NOMO-1 treated with DMSO at 0.1 percent for 48 hours (cell line): ENCODE results near the gene RIPOR2.

Experiments
- DNase-seq: peaks from one replicate; lab custom pipeline; 2025; ENCODE audit not compliant: unreplicated experiment; lab: John Stamatoyannopoulos, UW

RIPOR2 gene, protein sequence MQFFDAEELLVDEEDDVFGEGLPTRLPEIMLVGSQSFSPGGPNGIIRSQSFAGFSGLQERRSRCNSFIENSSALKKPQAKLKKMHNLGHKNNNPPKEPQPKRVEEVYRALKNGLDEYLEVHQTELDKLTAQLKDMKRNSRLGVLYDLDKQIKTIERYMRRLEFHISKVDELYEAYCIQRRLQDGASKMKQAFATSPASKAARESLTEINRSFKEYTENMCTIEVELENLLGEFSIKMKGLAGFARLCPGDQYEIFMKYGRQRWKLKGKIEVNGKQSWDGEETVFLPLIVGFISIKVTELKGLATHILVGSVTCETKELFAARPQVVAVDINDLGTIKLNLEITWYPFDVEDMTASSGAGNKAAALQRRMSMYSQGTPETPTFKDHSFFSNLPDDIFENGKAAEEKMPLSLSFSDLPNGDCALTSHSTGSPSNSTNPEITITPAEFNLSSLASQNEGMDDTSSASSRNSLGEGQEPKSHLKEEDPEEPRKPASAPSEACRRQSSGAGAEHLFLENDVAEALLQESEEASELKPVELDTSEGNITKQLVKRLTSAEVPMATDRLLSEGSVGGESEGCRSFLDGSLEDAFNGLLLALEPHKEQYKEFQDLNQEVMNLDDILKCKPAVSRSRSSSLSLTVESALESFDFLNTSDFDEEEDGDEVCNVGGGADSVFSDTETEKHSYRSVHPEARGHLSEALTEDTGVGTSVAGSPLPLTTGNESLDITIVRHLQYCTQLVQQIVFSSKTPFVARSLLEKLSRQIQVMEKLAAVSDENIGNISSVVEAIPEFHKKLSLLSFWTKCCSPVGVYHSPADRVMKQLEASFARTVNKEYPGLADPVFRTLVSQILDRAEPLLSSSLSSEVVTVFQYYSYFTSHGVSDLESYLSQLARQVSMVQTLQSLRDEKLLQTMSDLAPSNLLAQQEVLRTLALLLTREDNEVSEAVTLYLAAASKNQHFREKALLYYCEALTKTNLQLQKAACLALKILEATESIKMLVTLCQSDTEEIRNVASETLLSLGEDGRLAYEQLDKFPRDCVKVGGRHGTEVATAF

DNA sequence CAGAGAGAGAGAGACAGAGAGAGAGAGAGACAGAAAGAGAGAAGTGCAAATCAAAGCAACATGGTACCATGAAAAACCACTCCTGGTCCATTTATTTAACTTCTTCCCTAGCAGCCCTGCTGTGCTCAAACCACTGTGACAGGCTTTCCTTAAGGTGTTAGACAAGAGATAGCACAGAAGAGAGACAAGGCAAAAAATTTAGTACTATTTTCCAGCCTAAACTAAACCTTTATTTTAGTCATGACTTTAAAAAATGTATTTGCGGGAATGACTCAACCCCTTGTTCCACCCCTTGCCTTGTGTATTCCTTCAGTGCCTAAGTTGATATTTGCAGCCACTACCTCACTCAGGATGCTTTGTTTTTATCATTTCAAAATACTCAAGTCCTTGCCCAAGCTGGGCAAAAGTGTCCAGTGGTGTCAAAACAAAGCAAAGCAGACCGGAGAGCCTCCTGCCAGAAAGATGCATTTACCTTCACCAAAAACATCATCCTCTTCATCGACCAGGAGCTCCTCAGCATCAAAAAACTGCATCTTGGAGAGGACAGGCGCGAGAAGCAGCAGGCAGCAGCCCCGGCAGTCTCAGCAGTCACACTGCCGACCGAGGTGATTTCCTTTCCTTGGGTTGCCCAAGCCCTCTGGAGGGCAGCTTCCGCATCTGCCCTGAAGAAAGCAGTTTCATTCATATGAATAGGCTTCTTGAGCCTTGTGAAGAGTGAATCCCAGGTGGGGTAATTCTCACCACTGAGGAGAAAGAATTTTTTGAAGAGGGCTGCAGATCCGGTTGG, at the start of gene RIPOR2:
Gene RIPOR2, minus strand, starts transcription at position 595 of the 787 bp plus-strand sequence. Its CDS starts 62 bp downstream, at position 533.
- DNase-seq, result peak; percentile 82

DNA sequence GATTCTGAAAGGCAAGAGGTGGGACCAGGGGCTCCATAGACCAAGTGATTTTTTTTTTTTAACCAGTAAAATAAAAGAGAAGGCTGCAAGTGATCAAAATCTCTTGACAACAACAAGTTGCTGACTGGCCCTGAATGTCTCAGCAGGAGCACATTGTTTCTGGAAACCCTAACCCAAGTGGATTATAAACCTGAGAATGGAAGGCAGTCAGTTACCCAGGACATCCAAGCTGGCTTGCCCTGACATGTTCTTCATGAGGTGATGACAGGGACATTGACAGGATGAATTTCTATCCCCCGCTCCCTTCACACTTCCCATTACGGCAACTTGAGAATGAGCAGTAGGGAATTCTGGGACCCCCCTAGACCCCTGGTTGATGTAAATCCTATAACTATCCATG, 49.6 kb upstream of the RIPOR2 start:
- no peak for DNase-seq

DNA sequence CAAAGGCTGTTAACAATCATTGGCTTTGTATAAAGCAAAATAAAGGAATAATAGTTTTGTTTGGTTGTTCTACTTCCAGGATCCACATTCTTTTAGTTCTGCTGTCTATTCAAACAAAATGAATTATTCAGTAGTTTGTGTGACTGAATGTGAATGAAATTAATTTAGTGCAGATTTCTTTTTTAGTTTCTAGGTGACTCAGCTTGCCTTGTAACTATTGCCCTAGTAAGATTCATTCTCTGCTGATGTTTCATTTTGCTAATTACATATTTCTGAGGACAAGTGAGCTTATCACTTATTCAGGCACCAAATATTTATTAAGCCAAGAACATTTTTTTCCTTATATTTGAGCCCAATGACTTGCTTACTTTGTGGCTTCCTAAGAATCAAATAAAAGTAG, 46.5 kb upstream of the RIPOR2 start:
- DNase-seq, result no peak

DNA sequence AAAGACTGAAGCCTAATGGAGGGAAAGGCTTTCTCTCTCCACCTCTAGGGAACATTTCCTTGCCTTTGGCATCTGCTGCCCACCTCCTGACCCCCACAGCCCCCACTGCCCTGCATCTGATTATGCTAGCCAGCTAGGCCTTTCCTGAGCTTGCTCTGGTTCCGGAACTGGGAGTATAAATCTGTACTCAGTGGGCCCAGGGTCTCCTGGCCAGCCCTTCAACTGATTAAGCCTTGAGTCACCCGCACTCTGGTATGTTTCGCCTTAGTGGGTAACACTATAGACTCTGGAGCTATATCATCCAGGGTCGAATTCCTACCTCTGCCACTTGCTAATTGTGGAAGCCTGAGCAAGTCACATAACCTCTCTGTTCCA, 45.6 kb upstream of the RIPOR2 start:
- DNase-seq, result no peak

DNA sequence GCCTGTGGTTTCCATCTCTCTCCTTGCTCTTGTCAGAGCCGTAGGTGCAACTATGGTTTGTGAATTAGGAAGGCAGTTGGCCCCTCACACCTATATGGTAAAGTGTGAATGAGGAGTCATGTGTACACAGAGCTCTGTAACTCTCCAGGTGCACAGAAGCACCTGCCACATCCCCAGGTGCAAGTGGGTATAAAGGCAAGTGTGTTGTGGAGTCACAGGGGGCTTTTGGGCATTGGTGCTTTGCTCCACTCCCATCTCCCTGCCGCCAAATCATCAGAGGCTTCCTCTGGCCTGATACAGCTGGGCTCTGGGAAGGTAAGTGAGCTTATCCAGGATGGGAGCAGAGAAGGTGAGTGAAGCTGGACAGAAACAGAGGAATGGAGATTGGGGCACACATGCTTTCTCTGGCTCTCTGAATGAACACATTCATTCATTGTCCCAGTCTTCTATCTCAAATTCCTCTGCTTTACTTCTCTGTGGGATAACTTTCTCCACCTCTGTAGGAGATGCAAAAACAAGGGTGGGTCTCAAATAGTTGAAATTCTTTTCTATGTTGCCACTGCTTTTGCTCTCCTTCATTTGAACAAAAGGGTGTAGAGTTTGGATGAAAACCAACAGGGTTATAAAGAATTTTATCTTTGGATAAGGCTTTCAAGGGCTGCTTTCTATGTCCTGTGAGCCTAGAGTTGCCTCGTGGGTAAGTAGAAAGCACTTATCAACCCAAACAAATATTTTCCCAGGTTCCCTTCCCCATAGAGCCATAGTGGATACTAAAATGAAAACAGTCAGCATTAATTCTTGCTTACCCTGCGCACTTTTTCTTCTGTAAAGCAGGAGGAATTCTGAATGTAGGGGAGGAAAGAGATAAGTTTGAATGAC, 45.0 kb upstream of the RIPOR2 start:
- no peak for DNase-seq

DNA sequence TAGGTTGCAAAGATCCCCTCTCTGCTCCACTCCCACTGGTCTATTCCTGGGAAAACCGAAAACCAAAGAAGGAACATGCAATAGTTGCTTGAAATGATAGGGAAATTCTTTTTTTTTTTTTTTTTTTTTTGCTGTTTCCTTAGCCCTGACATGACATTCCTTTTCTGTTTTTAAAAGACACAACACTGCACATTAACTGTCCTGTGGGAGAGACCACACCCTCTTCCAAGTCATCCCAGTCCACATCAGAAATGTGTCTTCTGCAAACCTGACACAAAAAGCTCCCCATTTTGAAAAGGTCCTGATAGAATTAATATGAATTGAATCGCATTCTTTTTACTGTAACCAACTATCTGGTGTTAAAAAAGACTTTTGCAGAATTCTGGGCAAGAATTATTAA, 43.4 kb upstream of the RIPOR2 start:
- no peak for DNase-seq

DNA sequence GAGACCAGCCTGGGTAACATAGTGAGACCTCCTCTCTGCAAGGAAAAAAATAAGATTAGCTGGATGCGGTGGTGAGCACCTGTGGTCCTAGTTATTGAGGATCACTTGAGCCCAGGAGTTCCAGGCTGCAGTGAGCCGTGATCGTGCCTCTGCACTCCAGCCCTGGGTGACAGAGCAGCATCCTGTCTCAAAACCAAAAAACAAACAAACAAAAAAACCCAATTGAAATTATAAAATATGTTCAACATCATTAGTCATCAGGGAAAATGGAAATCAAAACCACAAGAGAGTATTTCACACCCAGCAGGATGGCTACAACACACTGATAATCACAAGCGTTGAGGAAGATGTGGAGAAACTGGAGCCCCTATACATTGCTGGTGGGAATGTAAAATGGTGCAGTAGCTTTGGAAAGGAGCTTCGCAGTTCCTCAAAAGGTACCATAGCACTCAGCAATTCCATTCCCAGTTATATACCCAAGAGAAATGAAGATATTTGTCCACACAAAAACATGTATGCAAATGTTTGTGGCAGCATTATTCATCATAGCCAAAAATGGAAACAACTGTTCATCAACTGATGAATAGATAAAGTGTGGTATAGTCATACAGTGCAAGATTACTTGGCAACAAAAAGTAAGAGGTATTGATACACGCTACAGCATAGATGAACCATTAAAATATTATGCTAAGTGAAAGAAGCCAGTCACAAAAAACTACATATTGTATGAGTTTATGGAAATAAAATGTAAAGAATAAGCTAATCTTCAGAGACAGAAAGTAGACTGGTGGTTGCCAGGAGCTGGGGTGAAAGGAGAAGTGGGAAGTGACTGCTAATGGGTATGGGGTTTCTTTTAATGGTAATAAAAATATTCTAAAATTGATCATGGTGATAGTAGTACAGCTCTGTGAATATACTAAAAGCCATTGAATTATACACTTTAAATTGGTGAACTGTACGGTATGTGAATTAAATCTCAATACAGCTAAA, 38.7 kb upstream of the RIPOR2 start:
- peak; percentile 62 for DNase-seq

DNA sequence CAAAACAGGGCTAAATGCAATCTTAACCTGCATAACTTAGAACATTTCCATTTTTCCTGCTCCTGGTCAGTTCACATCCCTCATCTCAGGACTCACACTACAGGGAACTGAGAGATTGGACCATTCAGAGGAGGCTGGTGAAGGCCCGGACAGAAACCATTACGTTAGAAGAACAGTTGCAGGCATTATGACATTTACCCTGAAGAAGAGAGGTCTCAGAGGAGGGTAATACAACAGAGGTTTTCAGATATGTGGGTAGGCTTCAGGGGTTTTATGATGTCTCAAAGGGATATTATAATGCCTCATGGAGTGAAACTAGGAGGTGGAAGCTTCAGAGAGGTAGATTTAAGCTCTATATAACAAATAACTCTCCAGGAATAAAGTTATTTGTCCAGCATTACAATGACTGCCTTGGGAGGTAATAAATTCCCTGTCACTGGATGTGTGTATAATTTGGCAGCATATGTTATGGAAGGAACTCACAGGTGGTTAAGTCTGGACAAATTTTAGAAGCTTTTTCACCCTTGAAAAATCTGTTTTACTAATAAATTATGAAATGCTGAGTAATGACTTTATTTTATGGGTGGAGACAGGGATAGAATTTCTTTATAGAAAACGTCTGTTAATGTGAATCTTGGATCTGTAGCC, 36.7 kb upstream of the RIPOR2 start:
- DNase-seq, result no peak

DNA sequence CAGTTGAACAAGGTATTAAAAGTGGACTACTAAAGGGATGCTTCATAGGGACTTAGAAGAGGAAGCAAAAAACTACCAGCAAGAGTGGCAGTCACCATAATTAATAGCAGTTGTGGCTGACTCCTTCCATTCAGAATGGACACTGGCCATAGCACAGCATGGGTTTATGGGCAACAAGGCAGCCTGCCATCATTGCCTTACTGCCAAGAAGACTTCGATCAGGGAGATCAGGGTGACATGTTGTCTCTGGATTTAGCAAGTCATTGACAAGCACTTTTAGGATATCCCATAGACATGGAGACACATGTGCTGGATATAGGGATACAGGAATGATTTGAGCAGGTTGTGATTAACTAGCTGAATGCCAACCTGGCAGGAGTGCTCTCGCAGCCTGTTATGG, 35.3 kb upstream of the RIPOR2 start:
- DNase-seq, result peak; percentile 7

DNA sequence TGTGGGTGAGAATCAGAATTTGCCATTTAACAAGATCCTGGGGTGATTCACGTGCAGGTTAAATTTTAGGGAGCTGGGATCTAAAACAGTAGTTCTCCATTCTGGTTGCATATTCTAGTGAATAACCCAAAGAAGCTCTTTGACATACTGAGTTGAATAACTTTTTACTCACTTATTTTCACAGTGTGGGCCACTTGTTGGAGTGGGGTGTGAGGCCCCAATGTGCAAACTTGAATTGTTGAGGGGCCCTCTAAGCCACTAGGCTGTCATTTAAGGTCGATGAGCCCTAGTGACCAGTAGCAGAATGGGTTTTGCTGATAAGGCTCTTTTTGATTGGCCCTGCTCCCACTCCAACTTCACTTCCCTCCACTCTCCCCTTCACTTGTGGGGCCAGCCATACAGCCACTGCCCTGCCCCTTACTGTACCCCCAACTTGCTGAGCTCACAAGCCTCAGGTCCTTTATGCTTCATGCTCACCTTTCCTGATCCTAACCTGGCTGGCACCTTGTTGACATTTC, 33.6 kb upstream of the RIPOR2 start:
- DNase-seq, result no peak

DNA sequence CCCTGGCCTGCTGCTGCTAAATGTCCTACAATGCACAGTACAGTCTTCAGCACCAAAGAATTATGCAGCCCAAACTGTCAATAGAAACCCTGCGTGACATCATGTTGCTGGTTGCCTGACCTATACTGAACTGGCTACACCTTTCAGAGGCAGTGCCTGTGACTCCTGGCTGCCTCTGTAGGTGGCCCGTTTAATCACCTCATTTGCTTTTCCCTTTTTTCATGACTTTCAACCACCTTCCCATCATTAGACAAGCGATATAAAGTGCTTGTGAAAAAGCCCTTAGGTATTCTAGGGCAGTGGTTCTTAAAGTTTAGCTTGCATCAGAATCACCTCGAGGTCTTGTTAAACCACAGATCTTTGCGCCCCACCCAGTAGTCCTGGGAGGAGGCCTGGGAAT, 33.0 kb upstream of the RIPOR2 start:
- no peak for DNase-seq

DNA sequence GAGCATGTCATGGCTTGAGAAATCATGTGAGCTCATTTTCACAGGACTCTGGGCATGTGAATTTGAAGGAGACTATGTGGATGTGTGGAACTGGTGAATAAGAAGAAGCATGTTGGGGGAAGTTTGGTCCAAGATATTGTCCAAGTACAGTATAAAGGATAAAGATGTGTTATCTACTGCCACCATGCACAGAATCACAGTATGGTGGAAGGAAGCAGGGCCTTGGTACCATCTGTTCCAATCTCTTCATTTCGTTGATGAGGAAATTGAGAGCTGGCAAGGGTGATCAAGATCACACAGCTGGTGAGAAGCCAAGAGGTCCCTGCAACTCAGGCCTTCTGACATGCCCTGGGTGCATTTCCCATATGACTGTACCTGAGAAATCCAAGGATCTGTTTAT, 31.5 kb upstream of the RIPOR2 start:
- DNase-seq, result no peak

DNA sequence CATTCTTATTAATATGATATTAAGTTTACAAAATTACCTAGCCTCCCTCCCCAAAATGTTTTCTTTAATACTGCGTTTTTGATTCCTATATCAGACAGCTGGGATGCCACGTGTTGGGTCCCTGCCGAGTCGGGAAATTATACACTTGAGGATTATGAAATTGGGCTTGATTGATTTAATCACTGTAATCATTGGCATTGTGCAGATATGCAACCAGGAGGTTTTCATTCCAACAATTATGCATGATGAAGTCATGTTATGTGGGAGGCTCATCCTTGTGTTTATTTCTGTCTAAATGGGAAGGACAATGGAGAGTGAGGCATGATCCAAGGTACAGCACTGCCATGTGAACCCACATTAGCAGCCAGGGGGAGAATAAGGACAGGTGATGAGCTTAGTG, 30.6 kb upstream of the RIPOR2 start:
- no peak for DNase-seq

DNA sequence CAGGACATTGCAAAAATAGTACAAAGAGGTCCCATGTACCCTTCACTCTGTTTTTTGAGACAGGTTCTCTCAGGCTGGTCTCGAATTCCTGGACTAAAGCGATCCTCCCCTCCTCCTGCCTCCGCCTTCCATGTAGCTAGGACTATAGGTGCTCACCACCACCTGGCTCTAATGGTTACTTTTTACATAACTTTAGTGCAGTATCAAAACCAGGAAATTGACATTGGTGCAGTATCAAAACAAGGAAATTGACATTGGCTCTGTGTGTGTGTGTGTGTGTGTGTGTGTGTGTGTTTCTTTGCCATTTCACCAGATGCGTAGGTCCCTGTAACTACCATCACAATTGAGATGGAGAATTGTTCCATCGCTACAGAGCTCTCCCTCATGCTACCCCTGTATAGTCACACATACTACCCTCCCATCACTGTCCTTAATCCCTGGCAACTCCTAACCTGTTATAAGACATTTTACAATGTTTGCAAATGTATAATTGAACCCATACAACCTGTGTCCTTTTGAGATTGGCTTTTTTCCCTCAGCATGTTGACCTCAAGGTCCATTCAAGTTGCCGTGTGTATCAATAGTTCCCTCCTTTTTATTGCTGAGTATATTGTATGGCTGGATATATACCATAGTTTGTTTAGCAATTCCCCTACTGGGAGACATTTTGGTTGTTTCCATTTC, 28.3 kb upstream of the RIPOR2 start:
- DNase-seq, result no peak

DNA sequence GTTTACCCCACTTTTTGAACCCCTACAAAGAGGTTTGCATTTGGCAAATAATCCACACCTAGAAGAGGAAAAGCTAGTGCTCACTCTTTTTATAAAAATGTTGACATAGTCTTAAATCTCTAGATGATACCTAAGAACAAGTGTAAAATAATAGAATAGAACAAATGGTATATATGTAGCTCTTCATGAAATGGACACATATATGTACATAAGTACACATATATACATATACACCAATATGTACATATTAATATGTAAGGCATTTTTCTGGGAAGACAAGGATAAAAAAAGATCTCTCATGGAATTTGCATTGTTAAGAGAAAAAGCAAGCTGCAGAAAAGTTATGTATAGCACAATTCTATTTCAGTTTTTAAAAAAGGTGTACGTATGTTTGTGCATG, 27.6 kb upstream of the RIPOR2 start:
- DNase-seq, result no peak

DNA sequence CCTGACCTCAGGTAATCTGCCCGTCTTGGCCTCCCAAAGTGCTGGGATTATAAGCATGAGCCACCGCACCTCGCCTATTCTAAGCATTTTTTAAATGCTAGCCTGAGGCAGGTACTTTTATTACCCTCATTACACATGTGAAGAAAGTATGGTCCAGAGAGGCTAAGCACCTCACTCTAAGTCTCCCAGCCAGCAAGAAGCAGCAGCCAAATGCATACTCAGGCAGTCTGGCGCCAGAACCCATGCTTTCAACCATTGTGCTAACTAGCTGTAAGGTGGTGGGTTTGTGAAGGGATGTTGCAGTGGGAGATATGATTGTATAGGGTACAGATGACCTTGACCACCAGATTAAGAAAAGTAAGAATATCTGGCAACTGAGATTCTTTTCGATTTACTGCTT, 26.1 kb upstream of the RIPOR2 start:
- DNase-seq, result no peak

DNA sequence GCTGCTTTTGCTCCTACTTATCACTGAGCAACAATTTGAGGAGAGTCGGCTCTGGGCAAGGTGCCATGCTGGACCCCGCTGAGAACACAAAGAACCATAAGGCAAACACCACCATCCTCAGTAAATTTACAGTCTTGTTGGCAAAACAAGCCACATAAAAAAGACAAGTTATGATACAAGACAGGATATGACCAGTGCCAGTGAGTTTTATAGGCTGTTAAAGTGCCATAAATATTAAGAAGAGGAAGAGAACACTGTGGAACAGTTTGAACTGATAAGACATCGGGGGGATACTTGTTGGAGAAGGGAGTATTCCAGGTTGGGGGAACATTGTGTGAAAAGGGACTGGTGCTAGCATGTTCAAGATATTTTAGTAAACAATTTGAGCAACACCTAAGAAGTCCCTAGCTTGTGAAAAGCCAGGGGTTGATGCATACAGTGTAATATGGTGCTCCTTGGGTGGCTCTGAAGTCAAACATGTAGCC, 25.3 kb upstream of the RIPOR2 start:
- peak; percentile 57 for DNase-seq
